Fibroblast of skin of left quadriceps (primary cell): Measurements from ENCODE around the gene MED16.

Experiments
- DNase-seq, 2 experiments: peaks; one replicate each; pipeline ENCODE4 v3.0.0-alpha.2; 2013; ENCODE audit warnings: low read depth in 2 of 2

MED16 gene

GRCh38 chr19:892894-893689 is at the start of gene MED16, which contains the start of gene RNU6-9:
Gene MED16 (minus strand): TSS chr19:893187. CDS start chr19:891131, 2,056 bp downstream.
Gene RNU6-9 (plus strand): TSS chr19:893484.
- DNase-seq = peak; percentile 82 to 84

- no peak for DNase-seq
Measured at GRCh38 chr19:942133-942645, 49.2 kb upstream of the MED16 start.

- DNase-seq = no peak
Measured at GRCh38 chr19:941292-942132, 48.5 kb upstream of the MED16 start.

- no peak for DNase-seq
Measured at GRCh38 chr19:940591-941291, 47.8 kb upstream of the MED16 start.

- no peak for DNase-seq
Measured at GRCh38 chr19:939922-940321, 46.9 kb upstream of the MED16 start.

- DNase-seq = no peak
Measured at GRCh38 chr19:939439-939838, 46.5 kb upstream of the MED16 start.

- DNase-seq = no peak
Measured at GRCh38 chr19:938233-938923, 45.4 kb upstream of the MED16 start.

GRCh38 chr19:937259-937694 is 44.3 kb upstream of the MED16 start:
- DNase-seq = no peak

GRCh38 chr19:936175-936546 is 43.2 kb upstream of the MED16 start:
- DNase-seq = no peak

- no peak for DNase-seq
Measured at GRCh38 chr19:934865-935479, 42.0 kb upstream of the MED16 start.

- no peak for DNase-seq
Measured at GRCh38 chr19:934197-934840, 41.3 kb upstream of the MED16 start.

GRCh38 chr19:933553-933882 is 40.5 kb upstream of the MED16 start:
- DNase-seq = no peak

GRCh38 chr19:932648-933552 is 39.9 kb upstream of the MED16 start:
- DNase-seq = no peak

GRCh38 chr19:931860-932647 is 39.1 kb upstream of the MED16 start:
- DNase-seq = no peak

GRCh38 chr19:929891-930258 is 36.9 kb upstream of the MED16 start:
- no peak for DNase-seq

GRCh38 chr19:929203-929890 is 36.4 kb upstream of the MED16 start:
- DNase-seq = no peak

- DNase-seq = no peak
Measured at GRCh38 chr19:928471-929202, 35.6 kb upstream of the MED16 start.
